GM19351 (cell line): ENCODE results near the gene INPP5A.
"Not testable (repeated sequence)": the region's sequence is repeated elsewhere in the genome, so short reads cannot be mapped to it uniquely, and the experiment has no call there.

Source experiments
- ATAC-seq: cut with Tn5 transposase; IDR thresholded peaks from one replicate; pipeline ENCODE4 v1.9.1; 2021; ENCODE audit warnings: mild to moderate bottlenecking, moderate library complexity; ENCODE audit not compliant: unreplicated experiment

Gene INPP5A

GRCh38 chr10:132788831-132789219 lies 251.2 kb downstream of the INPP5A start:
- no peak for ATAC-seq

- ATAC-seq: no peak
Observed at GRCh38 chr10:132789659-132790148, 252.1 kb downstream of the INPP5A start.

- no peak for ATAC-seq
Observed at GRCh38 chr10:132790470-132790869, 252.9 kb downstream of the INPP5A start.

- ATAC-seq: no peak
Observed at GRCh38 chr10:132790934-132791829, 253.6 kb downstream of the INPP5A start.

GRCh38 chr10:132792099-132792498 lies 254.5 kb downstream of the INPP5A start:
- not testable (repeated sequence) for ATAC-seq

- no peak for ATAC-seq
Observed at GRCh38 chr10:132792796-132793195, 255.2 kb downstream of the INPP5A start.

GRCh38 chr10:132793213-132793612 lies 255.6 kb downstream of the INPP5A start:
- no peak for ATAC-seq

GRCh38 chr10:132793871-132794849 lies 256.6 kb downstream of the INPP5A start:
- no peak for ATAC-seq

- no peak for ATAC-seq
Observed at GRCh38 chr10:132796846-132797245, 259.3 kb downstream of the INPP5A start.

GRCh38 chr10:132797986-132798385 lies 260.4 kb downstream of the INPP5A start:
- not testable (repeated sequence) for ATAC-seq

- no peak for ATAC-seq
Observed at GRCh38 chr10:132798403-132798802, 260.8 kb downstream of the INPP5A start.

GRCh38 chr10:132798876-132799275 lies 261.3 kb downstream of the INPP5A start:
- no peak for ATAC-seq

- no peak for ATAC-seq
Observed at GRCh38 chr10:132799865-132800264, 262.3 kb downstream of the INPP5A start.

- no peak for ATAC-seq
Observed at GRCh38 chr10:132802048-132802447, 264.5 kb downstream of the INPP5A start.

- ATAC-seq: no peak
Observed at GRCh38 chr10:132802694-132803320, 265.2 kb downstream of the INPP5A start.

- ATAC-seq: no peak
Observed at GRCh38 chr10:132803416-132804210, 266.0 kb downstream of the INPP5A start.

GRCh38 chr10:132804287-132804686 lies 266.7 kb downstream of the INPP5A start:
- ATAC-seq: no peak

- no peak for ATAC-seq
Observed at GRCh38 chr10:132804785-132805426, 267.3 kb downstream of the INPP5A start.

- no peak for ATAC-seq
Observed at GRCh38 chr10:132805599-132805998, 268.0 kb downstream of the INPP5A start.

GRCh38 chr10:132806110-132806509 lies 268.5 kb downstream of the INPP5A start:
- no peak for ATAC-seq
